GM12878 (cell line): ENCODE measurements around the gene BSCL2. TPM values are rescaled to one million over a fixed set of nuclear protein-coding genes. Genes with fewer than 3 reads are reported as not detected.

ENCODE experiments used
- CEBPB ChIP-seq, 2 experiments: fragments of 150-350 bp in 1 of 2; IDR thresholded peaks; 2 replicates each; pipeline ENCODE4 v1.6.1; 2012 to 2014; ENCODE audit warnings: low read depth in 2 of 2, low read length in 2 of 2, borderline replicate concordance in 1 of 2, inconsistent platforms in 1 of 2
- E2F4 ChIP-seq: IDR thresholded peaks from 2 replicates; pipeline ENCODE4 v1.6.1; 2012; ENCODE audit warnings: low read depth, low read length, improper control_type of control experiment
- IKZF1 ChIP-seq: fragments of 450-650 bp; conservative IDR thresholded peaks from 2 replicates; pipeline ENCODE4 v1.6.1; 2017; ENCODE audit warnings: antibody characterized with exemption, mild to moderate bottlenecking
- JUNB ChIP-seq: IDR thresholded peaks from 2 replicates; pipeline ENCODE4 v1.6.1; 2016; ENCODE audit warnings: antibody characterized with exemption, mild to moderate bottlenecking
- MYB ChIP-seq: fragments of 150-350 bp; IDR thresholded peaks from 2 replicates; pipeline ENCODE4 v1.6.1; 2014; ENCODE audit warnings: mild to moderate bottlenecking, low read depth, low read length, borderline replicate concordance
- RAD51 ChIP-seq: fragments of 450-650 bp; IDR thresholded peaks from 2 replicates; pipeline ENCODE4 v1.6.1; 2016; ENCODE audit warnings: moderate library complexity, mild to moderate bottlenecking, inconsistent platforms
- SIN3A ChIP-seq: IDR thresholded peaks from 2 replicates; pipeline ENCODE4 v1.6.1; 2012; ENCODE audit warnings: low read depth, low read length, improper control_type of control experiment
- SREBF2 ChIP-seq: IDR thresholded peaks from 2 replicates; pipeline ENCODE4 v1.6.1; 2012; ENCODE audit warnings: mild to moderate bottlenecking, low read length
- STAT1 ChIP-seq: fragments of 450-650 bp; conservative IDR thresholded peaks from 2 replicates; pipeline ENCODE4 v1.6.1; 2014; ENCODE audit warnings: antibody characterized with exemption, mild to moderate bottlenecking
- SUZ12 ChIP-seq: fragments of 200-600 bp; sonication (generic); IDR thresholded peaks from one replicate; pipeline ENCODE4 v1.6.1; 2018; ENCODE audit warnings: antibody characterized with exemption, mild to moderate bottlenecking; ENCODE audit not compliant: unreplicated experiment
- TARDBP ChIP-seq: IDR thresholded peaks from 2 replicates; pipeline ENCODE4 v1.6.1; 2016; ENCODE audit warnings: borderline replicate concordance
- TBL1XR1 ChIP-seq: IDR thresholded peaks from 2 replicates; pipeline ENCODE4 v1.6.1; 2012; ENCODE audit warnings: low read depth, low read length, improper control_type of control experiment
- ZBTB11 ChIP-seq: fragments of 450-650 bp; formaldehyde crosslinking; IDR thresholded peaks from 2 replicates; pipeline ENCODE4 v1.5.0; 2022; ENCODE audit warnings: mild to moderate bottlenecking, missing genetic modification characterization
- ZBTB4 ChIP-seq: fragments of 450-650 bp; formaldehyde crosslinking; IDR thresholded peaks from 2 replicates; pipeline ENCODE4 v1.4.0; 2022; ENCODE audit warnings: mild to moderate bottlenecking, moderate library complexity
- polyA plus RNA-seq, 11 experiments: library from polyadenylated mRNA; depleted of rRNA in 4 of 11; unstranded in 6 of 11; stranded (reverse) in 5 of 11; fragments of >200 nt; fragmentation: Nextera tagmentation in 4 of 11; fragmentation: Illumina TruSeq in 1 of 11; extraction: Ambion mirVana in 4 of 11; extraction: Trizol in 1 of 11; gene quantifications; 1 replicate in 1 of 11; 2 replicates in 10 of 11; pipeline versions ENCODE4 v1.2.1 to v1.2.3, GENCODE V29; 2011 to 2016; ENCODE audit warnings: inconsistent platforms in 2 of 11, missing spikeins in 2 of 11, low read depth in 1 of 11
- total RNA-seq, 4 experiments: library from RNA; depleted of rRNA in 3 of 4; stranded (reverse); fragments of >200 nt in 3 of 4; fragmentation: Illumina TruSeq in 1 of 4; extraction: Trizol in 1 of 4; gene quantifications; 2 replicates each; pipeline versions ENCODE4 v1.2.1 to v1.2.3, GENCODE V29; 2013 to 2021
- TF ChIP-seq, protein P1 (sequence below): fragments of 450-650 bp; IDR thresholded peaks from 2 replicates; pipeline ENCODE4 v1.6.1; 2014; ENCODE audit warnings: mild to moderate bottlenecking
- TF ChIP-seq, protein P2 (sequence below): fragments of 450-650 bp; IDR thresholded peaks from 2 replicates; pipeline ENCODE4 v1.6.1; 2016; ENCODE audit warnings: mild to moderate bottlenecking, moderate library complexity, borderline replicate concordance

The BSCL2 gene
- total and polyA plus RNA-seq, 10 of the 15 experiments (the other 5 are each of a cell fraction or from before 2014, with no cell fraction given) = 12.3 to 57.9 (median 21.8) TPM

DNA sequence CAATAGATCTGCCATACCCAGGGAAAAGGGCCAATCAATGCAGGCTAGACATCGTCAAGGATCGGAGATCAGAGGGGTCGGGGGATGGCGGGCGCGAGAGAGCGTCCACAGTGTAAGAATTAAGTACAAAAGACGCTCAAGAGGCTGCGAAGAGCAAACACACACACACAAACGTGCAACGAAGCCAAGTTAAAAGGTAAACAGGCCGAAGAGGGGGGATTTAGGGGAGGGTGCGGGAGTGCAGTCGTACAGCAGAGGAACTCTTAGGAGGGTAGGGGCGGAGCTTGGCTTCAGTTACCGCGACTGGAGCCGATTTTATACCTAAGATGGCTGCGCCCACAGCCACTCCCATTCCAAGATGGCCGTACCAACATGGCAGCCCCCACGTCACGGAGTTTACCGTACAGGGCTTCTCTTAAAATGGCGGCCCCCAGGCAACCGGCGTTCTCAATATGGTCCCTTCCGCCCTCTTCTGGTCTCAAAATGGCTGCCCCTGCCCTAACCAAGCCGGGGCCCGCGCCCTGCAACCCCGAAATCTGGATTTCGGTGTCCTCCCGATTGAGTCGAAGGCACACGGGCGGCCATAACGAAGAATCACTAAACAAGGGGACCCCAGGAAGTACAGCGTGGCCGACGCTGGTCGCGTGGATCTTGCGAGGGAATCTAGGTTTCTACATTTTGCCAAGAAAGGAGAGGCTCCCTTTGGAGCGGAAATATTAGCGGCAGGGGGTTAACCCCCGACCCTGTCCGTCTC is 2.2 kb upstream of the BSCL2 start (continued):
- TF ChIP-seq, protein P1, sequence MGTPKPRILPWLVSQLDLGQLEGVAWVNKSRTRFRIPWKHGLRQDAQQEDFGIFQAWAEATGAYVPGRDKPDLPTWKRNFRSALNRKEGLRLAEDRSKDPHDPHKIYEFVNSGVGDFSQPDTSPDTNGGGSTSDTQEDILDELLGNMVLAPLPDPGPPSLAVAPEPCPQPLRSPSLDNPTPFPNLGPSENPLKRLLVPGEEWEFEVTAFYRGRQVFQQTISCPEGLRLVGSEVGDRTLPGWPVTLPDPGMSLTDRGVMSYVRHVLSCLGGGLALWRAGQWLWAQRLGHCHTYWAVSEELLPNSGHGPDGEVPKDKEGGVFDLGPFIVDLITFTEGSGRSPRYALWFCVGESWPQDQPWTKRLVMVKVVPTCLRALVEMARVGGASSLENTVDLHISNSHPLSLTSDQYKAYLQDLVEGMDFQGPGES = peak; percentile 51; the same call in 1 of the 2 replicates
- TF ChIP-seq, protein P2, sequence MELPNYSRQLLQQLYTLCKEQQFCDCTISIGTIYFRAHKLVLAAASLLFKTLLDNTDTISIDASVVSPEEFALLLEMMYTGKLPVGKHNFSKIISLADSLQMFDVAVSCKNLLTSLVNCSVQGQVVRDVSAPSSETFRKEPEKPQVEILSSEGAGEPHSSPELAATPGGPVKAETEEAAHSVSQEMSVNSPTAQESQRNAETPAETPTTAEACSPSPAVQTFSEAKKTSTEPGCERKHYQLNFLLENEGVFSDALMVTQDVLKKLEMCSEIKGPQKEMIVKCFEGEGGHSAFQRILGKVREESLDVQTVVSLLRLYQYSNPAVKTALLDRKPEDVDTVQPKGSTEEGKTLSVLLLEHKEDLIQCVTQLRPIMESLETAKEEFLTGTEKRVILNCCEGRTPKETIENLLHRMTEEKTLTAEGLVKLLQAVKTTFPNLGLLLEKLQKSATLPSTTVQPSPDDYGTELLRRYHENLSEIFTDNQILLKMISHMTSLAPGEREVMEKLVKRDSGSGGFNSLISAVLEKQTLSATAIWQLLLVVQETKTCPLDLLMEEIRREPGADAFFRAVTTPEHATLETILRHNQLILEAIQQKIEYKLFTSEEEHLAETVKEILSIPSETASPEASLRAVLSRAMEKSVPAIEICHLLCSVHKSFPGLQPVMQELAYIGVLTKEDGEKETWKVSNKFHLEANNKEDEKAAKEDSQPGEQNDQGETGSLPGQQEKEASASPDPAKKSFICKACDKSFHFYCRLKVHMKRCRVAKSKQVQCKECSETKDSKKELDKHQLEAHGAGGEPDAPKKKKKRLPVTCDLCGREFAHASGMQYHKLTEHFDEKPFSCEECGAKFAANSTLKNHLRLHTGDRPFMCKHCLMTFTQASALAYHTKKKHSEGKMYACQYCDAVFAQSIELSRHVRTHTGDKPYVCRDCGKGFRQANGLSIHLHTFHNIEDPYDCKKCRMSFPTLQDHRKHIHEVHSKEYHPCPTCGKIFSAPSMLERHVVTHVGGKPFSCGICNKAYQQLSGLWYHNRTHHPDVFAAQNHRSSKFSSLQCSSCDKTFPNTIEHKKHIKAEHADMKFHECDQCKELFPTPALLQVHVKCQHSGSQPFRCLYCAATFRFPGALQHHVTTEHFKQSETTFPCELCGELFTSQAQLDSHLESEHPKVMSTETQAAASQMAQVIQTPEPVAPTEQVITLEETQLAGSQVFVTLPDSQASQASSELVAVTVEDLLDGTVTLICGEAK = peak; percentile 69; the same call in 1 of the 2 replicates
- TF ChIP-seq MYB (no peak), STAT1 (0 out of 2 replicates have a peak, but pooled peaks have one; percentile 89), JUNB (no peak), ZBTB11 (peak; percentile 5; the same call in 1 of the 2 replicates), TARDBP (peak; percentile 83; the same call in 1 of the 2 replicates), TBL1XR1 (peak; percentile 76; the same call in 1 of the 2 replicates), IKZF1 (peak; percentile 81), E2F4 (no peak), ZBTB4 (no peak), SUZ12 (no peak), SREBF2 (no peak), CEBPB (IDR thresholded peaks at IDR 0.05; ENCODE audit: borderline replicate concordance in 1 of 2, low read depth in 2 of 2, low read length in 2 of 2) (no peak), RAD51 (no peak), SIN3A (0 out of 2 replicates have a peak, but pooled peaks have one; percentile 60)
